ENCODE measurements around the gene MAB21L2. TPM values are rescaled to one million over a fixed set of nuclear protein-coding genes. Genes with fewer than 3 reads are reported as not detected.
A peak's percentile ranks its signal among the peaks of the same experiment; 100 is the strongest.

Gene MAB21L2
- total RNA-seq, 1 experiment from 2014 or later: not detected

GRCh38 chr4:150540536-150540935, 41.4 kb upstream of the MAB21L2 start:
- DNase-seq (ENCODE audit: low spot score) (no peak), ATAC-seq (no peak)
- Mint-ChIP-seq H3K9me3 (no peaks in the 10 kb centered on the region), H3K36me3 (no peaks in the 10 kb centered on the region), H3K27me3 (ENCODE audit: low read depth) (no peaks in the 10 kb centered on the region), H3K4me1 (peaks cover 31% of the 10 kb centered on the region), H3K27ac (peak overlapping the region; percentile 43; the same call in 1 of the 2 replicates), H3K4me3 (no peak overlapping the region)
- ChIA-PET CTCF (no interaction called here), POLR2A (no interaction called here)
- TF ChIP-seq OVOL2 (CRISPR knock-in tag; IDR thresholded peaks at IDR 0.05; ENCODE audit: borderline replicate concordance) (no peak), SP1 (CRISPR knock-in tag; conservative IDR thresholded peaks at IDR 0.05) (no peak), CDX4 (CRISPR knock-in tag; IDR thresholded peaks at IDR 0.05; ENCODE audit: borderline replicate concordance) (no peak), TEAD4 (CRISPR knock-in tag; IDR thresholded peaks at IDR 0.05) (no peak), NR2C2 (CRISPR knock-in tag; IDR thresholded peaks at IDR 0.05) (no peak)
- TF ChIP-seq, protein P1, sequence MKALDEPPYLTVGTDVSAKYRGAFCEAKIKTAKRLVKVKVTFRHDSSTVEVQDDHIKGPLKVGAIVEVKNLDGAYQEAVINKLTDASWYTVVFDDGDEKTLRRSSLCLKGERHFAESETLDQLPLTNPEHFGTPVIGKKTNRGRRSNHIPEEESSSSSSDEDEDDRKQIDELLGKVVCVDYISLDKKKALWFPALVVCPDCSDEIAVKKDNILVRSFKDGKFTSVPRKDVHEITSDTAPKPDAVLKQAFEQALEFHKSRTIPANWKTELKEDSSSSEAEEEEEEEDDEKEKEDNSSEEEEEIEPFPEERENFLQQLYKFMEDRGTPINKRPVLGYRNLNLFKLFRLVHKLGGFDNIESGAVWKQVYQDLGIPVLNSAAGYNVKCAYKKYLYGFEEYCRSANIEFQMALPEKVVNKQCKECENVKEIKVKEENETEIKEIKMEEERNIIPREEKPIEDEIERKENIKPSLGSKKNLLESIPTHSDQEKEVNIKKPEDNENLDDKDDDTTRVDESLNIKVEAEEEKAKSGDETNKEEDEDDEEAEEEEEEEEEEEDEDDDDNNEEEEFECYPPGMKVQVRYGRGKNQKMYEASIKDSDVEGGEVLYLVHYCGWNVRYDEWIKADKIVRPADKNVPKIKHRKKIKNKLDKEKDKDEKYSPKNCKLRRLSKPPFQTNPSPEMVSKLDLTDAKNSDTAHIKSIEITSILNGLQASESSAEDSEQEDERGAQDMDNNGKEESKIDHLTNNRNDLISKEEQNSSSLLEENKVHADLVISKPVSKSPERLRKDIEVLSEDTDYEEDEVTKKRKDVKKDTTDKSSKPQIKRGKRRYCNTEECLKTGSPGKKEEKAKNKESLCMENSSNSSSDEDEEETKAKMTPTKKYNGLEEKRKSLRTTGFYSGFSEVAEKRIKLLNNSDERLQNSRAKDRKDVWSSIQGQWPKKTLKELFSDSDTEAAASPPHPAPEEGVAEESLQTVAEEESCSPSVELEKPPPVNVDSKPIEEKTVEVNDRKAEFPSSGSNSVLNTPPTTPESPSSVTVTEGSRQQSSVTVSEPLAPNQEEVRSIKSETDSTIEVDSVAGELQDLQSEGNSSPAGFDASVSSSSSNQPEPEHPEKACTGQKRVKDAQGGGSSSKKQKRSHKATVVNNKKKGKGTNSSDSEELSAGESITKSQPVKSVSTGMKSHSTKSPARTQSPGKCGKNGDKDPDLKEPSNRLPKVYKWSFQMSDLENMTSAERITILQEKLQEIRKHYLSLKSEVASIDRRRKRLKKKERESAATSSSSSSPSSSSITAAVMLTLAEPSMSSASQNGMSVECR (CRISPR knock-in tag; IDR thresholded peaks at IDR 0.05; ENCODE audit: borderline replicate concordance): no peak
- TF ChIP-seq, protein P2, sequence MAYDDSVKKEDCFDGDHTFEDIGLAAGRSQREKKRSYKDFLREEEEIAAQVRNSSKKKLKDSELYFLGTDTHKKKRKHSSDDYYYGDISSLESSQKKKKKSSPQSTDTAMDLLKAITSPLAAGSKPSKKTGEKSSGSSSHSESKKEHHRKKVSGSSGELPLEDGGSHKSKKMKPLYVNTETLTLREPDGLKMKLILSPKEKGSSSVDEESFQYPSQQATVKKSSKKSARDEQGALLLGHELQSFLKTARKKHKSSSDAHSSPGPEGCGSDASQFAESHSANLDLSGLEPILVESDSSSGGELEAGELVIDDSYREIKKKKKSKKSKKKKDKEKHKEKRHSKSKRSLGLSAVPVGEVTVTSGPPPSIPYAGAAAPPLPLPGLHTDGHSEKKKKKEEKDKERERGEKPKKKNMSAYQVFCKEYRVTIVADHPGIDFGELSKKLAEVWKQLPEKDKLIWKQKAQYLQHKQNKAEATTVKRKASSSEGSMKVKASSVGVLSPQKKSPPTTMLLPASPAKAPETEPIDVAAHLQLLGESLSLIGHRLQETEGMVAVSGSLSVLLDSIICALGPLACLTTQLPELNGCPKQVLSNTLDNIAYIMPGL (CRISPR knock-in tag; IDR thresholded peaks at IDR 0.05): no peak

GRCh38 chr4:150540959-150541360, 41.0 kb upstream of the MAB21L2 start:
- POLR2A ChIA-PET: no interaction called here
- CTCF ChIA-PET: interaction anchor here (1.2 kb wide), 1 partner anchor 53 kb away, joined by 3 read pairs; no protein-coding TSS in a partner anchor
- DNase-seq (ENCODE audit: low spot score) (no peak), ATAC-seq (peak; percentile 61; the same call in 1 of the 2 replicates)
- no peak overlapping the region for H3K4me3 Mint-ChIP-seq
- H3K36me3 Mint-ChIP-seq: no peaks in the 10 kb centered on the region
- no peaks in the 10 kb centered on the region for H3K9me3 Mint-ChIP-seq
- H3K4me1 Mint-ChIP-seq: peaks cover 31% of the 10 kb centered on the region
- H3K27ac Mint-ChIP-seq: peak overlapping the region; percentile 43
- H3K27me3 Mint-ChIP-seq (ENCODE audit: low read depth): no peaks in the 10 kb centered on the region
- no peak for TF ChIP-seq MXD4 (CRISPR knock-in tag; IDR thresholded peaks at IDR 0.05; ENCODE audit: borderline replicate concordance)
- TF ChIP-seq ETV6 (CRISPR knock-in tag; IDR thresholded peaks at IDR 0.05): no peak
- TF ChIP-seq, protein P3, sequence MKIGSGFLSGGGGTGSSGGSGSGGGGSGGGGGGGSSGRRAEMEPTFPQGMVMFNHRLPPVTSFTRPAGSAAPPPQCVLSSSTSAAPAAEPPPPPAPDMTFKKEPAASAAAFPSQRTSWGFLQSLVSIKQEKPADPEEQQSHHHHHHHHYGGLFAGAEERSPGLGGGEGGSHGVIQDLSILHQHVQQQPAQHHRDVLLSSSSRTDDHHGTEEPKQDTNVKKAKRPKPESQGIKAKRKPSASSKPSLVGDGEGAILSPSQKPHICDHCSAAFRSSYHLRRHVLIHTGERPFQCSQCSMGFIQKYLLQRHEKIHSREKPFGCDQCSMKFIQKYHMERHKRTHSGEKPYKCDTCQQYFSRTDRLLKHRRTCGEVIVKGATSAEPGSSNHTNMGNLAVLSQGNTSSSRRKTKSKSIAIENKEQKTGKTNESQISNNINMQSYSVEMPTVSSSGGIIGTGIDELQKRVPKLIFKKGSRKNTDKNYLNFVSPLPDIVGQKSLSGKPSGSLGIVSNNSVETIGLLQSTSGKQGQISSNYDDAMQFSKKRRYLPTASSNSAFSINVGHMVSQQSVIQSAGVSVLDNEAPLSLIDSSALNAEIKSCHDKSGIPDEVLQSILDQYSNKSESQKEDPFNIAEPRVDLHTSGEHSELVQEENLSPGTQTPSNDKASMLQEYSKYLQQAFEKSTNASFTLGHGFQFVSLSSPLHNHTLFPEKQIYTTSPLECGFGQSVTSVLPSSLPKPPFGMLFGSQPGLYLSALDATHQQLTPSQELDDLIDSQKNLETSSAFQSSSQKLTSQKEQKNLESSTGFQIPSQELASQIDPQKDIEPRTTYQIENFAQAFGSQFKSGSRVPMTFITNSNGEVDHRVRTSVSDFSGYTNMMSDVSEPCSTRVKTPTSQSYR (CRISPR knock-in tag; IDR thresholded peaks at IDR 0.05): no peak
- TF ChIP-seq NR1H2 (CRISPR knock-in tag; IDR thresholded peaks at IDR 0.05): no peak
- no peak for TF ChIP-seq CBFB (CRISPR knock-in tag; IDR thresholded peaks at IDR 0.05; ENCODE audit: low read depth)
- no peak for TF ChIP-seq CDX4 (CRISPR knock-in tag; IDR thresholded peaks at IDR 0.05; ENCODE audit: borderline replicate concordance)
- TF ChIP-seq ZNF423 (CRISPR knock-in tag; IDR thresholded peaks at IDR 0.05): no peak
- no peak for TF ChIP-seq GTF2I (CRISPR knock-in tag; conservative IDR thresholded peaks at IDR 0.05)
- TF ChIP-seq SMAD3 (CRISPR knock-in tag; IDR thresholded peaks at IDR 0.05; ENCODE audit: borderline replicate concordance): no peak
- no peak for TF ChIP-seq TEAD4 (CRISPR knock-in tag; IDR thresholded peaks at IDR 0.05)
- TF ChIP-seq ELF4 (CRISPR knock-in tag; IDR thresholded peaks at IDR 0.05; ENCODE audit: low read depth): no peak
- TF ChIP-seq HMGA2 (CRISPR knock-in tag; IDR thresholded peaks at IDR 0.05): no peak
- TF ChIP-seq, protein P4, sequence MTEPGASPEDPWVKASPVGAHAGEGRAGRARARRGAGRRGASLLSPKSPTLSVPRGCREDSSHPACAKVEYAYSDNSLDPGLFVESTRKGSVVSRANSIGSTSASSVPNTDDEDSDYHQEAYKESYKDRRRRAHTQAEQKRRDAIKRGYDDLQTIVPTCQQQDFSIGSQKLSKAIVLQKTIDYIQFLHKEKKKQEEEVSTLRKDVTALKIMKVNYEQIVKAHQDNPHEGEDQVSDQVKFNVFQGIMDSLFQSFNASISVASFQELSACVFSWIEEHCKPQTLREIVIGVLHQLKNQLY (CRISPR knock-in tag; IDR thresholded peaks at IDR 0.05): no peak
- no peak for TF ChIP-seq NFATC4 (CRISPR knock-in tag; IDR thresholded peaks at IDR 0.05)
- TF ChIP-seq ATF6 (CRISPR knock-in tag; IDR thresholded peaks at IDR 0.05): no peak
- no peak for TF ChIP-seq NFYB (CRISPR knock-in tag; conservative IDR thresholded peaks at IDR 0.05; ENCODE audit: low read depth)
